Stimulated activated naive CD4-positive, alpha-beta T cell treated with Interleukin-2 at 50 U/mL for 16 hours (primary cell): Measurements from ENCODE around the gene MST1.

Source experiments
- DNase-seq: peaks from one replicate; lab custom pipeline; 2025; lab: John Stamatoyannopoulos, UW

The MST1 gene

GRCh38 chr3:49689046-49689907, at the start of gene MST1, which contains the start of gene RNF123:
TSS of gene MST1 (minus strand) at chr3:49689474. CDS start at chr3:49688691, 783 bp downstream.
TSS of gene RNF123 (plus strand) at chr3:49689557. CDS start at chr3:49691166, 1,609 bp downstream.
- no peak for DNase-seq

- no peak for DNase-seq
Observed at GRCh38 chr3:49738067-49738713, 48.9 kb upstream of the MST1 start.

- no peak for DNase-seq
Observed at GRCh38 chr3:49734752-49735151, 45.5 kb upstream of the MST1 start.

- DNase-seq = no peak
Observed at GRCh38 chr3:49733551-49733950, 44.3 kb upstream of the MST1 start.

- DNase-seq = no peak
Observed at GRCh38 chr3:49732597-49732996, 43.3 kb upstream of the MST1 start.

- DNase-seq = no peak
Observed at GRCh38 chr3:49729966-49730609, 40.8 kb upstream of the MST1 start.

- DNase-seq = no peak
Observed at GRCh38 chr3:49727924-49728361, 38.7 kb upstream of the MST1 start.

- no peak for DNase-seq
Observed at GRCh38 chr3:49727154-49727923, 38.1 kb upstream of the MST1 start.

GRCh38 chr3:49725906-49726681, 36.8 kb upstream of the MST1 start:
- DNase-seq = no peak

- DNase-seq = no peak
Observed at GRCh38 chr3:49724586-49724985, 35.3 kb upstream of the MST1 start.

- DNase-seq = peak; percentile 92
Observed at GRCh38 chr3:49723628-49724551, 34.6 kb upstream of the MST1 start, which contains the start of gene GMPPB. TSS of gene GMPPB (minus strand) at chr3:49723951. CDS start at chr3:49723726, 225 bp downstream.

- DNase-seq = peak; percentile 54
Observed at GRCh38 chr3:49723296-49723627, 34.0 kb upstream of the MST1 start.

GRCh38 chr3:49722896-49723295, 33.6 kb upstream of the MST1 start:
- no peak for DNase-seq

GRCh38 chr3:49721896-49722781, 32.9 kb upstream of the MST1 start:
- DNase-seq = no peak

- DNase-seq = no peak
Observed at GRCh38 chr3:49721596-49721895, 32.3 kb upstream of the MST1 start.

GRCh38 chr3:49720855-49721595, 31.8 kb upstream of the MST1 start:
- no peak for DNase-seq

- peak; percentile 88 for DNase-seq
Observed at GRCh38 chr3:49719214-49719884, 30.1 kb upstream of the MST1 start, which contains the start of gene AMIGO3. TSS of gene AMIGO3 (minus strand) at chr3:49719684. CDS start at chr3:49719465, 219 bp downstream.

GRCh38 chr3:49718858-49719213, 29.6 kb upstream of the MST1 start:
- DNase-seq = no peak
